Stomach (tissue), 9 donors: ENCODE measurements around the gene FOXE3. TPM values are rescaled to one million over a fixed set of nuclear protein-coding genes. Genes with fewer than 3 reads are reported as not detected.

ENCODE experiments used
- DNase-seq, 2 donors: peaks; one replicate each; pipeline versions ENCODE4 v3.0.0 to v3.0.0-alpha.2; 2013 to 2019
- H3K27ac ChIP-seq, 5 donors: fragments of 200-600 bp in 4 of 5; sonication (generic) in 4 of 5; one replicate each; pipeline ENCODE4 v1.5.1; 2013 to 2019; ENCODE audit warnings: mild to moderate bottlenecking in 1 of 5, moderate library complexity in 1 of 5
- H3K27me3 ChIP-seq, 3 donors: fragments of 200-600 bp; sonication (generic); one replicate each; pipeline ENCODE4 v1.5.1; 2017 to 2019; ENCODE audit warnings: mixed run types in 1 of 3
- H3K36me3 ChIP-seq, 4 donors: fragments of 200-600 bp; sonication (generic); 1 replicate in 3 of 4; 2 replicates in 1 of 4; pipeline ENCODE4 v1.5.1; 2016 to 2019
- H3K4me1 ChIP-seq, 4 donors: fragments of 200-600 bp; sonication (generic); one replicate each; pipeline ENCODE4 v1.5.1; 2016 to 2019
- H3K4me3 ChIP-seq, 4 donors: fragments of 200-600 bp; sonication (generic) in 3 of 4; one replicate each; pipeline ENCODE4 v1.5.1; 2016 to 2019; ENCODE audit warnings: mild to moderate bottlenecking in 1 of 4
- H3K9me3 ChIP-seq, 4 donors: fragments of 200-600 bp; sonication (generic); one replicate each; pipeline ENCODE4 v1.5.1; 2016 to 2019
- CTCF ChIP-seq, 7 experiments: fragments of 450-650 bp in 4 of 7; fragments of 200-600 bp in 3 of 7; sonication (generic) in 3 of 7; IDR thresholded peaks; one replicate each; pipeline ENCODE4 v1.5.1; 2016 to 2019; ENCODE audit warnings: antibody characterized with exemption in 7 of 7, control low read depth in 2 of 7, mild to moderate bottlenecking in 1 of 7
- EP300 ChIP-seq: sonication (generic); formaldehyde crosslinking; IDR thresholded peaks from one replicate; pipeline ENCODE4 v1.6.1; 2017; ENCODE audit warnings: antibody characterized with exemption
- POLR2A ChIP-seq, 4 donors: fragments of 450-650 bp; IDR thresholded peaks; one replicate each; pipeline ENCODE4 v1.6.1; 2016; ENCODE audit warnings: antibody characterized with exemption in 4 of 4, control low read depth in 2 of 4, mild to moderate bottlenecking in 1 of 4, moderate library complexity in 1 of 4
- POLR2AphosphoS5 ChIP-seq, 3 donors: sonication (generic); formaldehyde crosslinking; IDR thresholded peaks; one replicate each; pipeline ENCODE4 v1.6.1; 2016; ENCODE audit warnings: antibody characterized with exemption in 3 of 3
- WGBS, 5 donors: extraction: QIAGEN DNeasy Blood & Tissue Kit in 3 of 5; methylation state at CpG; one replicate each; pipeline versions ENCODE4 v1.1.5 to v1.1.7; 2013 to 2018; 5-methylcytosine and 5-hydroxymethylcytosine counted together
- intact Hi-C: fragments of 100-400 bp; cut with DNase I; formaldehyde crosslinking; loops from one replicate; pipeline ENCODE4 v1.15.1; 2023; ENCODE audit warnings: low total_unique reads
- polyA plus RNA-seq, 3 donors: library from polyadenylated mRNA; stranded (reverse); fragments of 200-250 nt; gene quantifications; one replicate each; pipeline ENCODE4 v1.2.3, GENCODE V29; 2013
- total RNA-seq, 5 donors: library from RNA; depleted of rRNA; stranded (reverse); fragments of >200 nt; gene quantifications; one replicate each; pipeline versions ENCODE4 v1.1.0 to v1.2.3, GENCODE V29; 2014 to 2016
- donor health status: healthy with polysubstance abuse.
- donor health status: Bipolar disorder and iron deficiency.
- donor health status: healthy.

FOXE3 gene
- total and polyA plus RNA-seq, 8 donors = not detected

DNA sequence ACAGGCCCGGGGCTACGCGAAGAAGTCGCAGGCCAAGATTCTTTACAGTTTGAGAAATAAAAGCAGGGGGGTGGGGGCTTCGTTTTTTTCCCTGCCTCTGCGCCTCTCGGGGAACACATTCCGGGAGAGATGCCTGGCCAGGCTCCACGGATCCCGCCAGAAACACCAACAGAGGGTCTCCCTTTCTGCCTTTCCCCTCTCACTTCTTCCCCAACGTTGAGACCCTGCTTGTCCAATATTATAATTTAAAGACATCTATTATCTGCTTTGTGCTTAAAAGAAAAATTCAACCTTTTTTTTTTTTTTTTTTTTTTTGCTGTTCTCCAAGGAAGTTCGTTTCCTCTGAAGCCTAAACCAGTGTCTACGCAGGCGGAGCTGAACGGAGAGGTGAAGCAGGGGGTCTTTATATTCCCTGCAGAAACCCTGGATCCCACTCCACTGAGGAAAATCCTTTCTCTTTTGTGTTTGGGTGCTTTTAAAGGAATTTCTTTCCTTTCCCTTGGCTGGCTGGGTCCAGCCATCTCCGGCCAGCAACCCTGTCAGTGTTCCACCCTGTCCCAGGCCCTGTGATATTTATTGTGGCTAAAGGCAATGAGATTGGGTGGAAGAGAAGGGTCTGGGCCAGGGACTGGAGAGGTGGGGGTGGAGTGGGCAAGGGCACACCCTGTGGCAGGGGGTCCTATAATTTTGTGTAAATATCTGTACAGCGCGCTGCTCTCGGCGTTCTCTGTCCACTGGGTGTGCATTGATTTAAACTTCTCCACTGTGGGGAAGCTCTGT, 23.9 kb downstream of the FOXE3 start:
- H3K4me1 ChIP-seq = peaks cover 31 to 57% (median 49%) of the 10 kb centered on the region in 4 donors
- H3K9me3 ChIP-seq = peaks cover 0 to 14% (median 0%) of the 10 kb centered on the region in 4 donors
- no peak overlapping the region for H3K27ac ChIP-seq
- H3K27me3 ChIP-seq = peaks cover 40 to 100% (median 64%) of the 10 kb centered on the region in 3 donors
- no peak for DNase-seq
- 70 to 75% (median 74%) methylated on average over 19 to 20 of the region's 20 CpGs for WGBS, 5 donors
- H3K36me3 ChIP-seq = no peaks in the 10 kb centered on the region
- TF ChIP-seq POLR2A (IDR thresholded peaks at IDR 0.05) = no peak
- no peak for TF ChIP-seq EP300
- TF ChIP-seq POLR2AphosphoS5 (IDR thresholded peaks at IDR 0.05) = no peak
- no peak for TF ChIP-seq CTCF (IDR thresholded peaks at IDR 0.05)
- peak overlapping the region in 1 of 4 donors; percentile 85 for H3K4me3 ChIP-seq
- intact Hi-C loops = no loop called here

GRCh38 chr1:47440599-47441081, 24.6 kb downstream of the FOXE3 start:
- 56 to 66% (median 60%) methylated on average over 5 of the region's 5 CpGs for WGBS, 5 donors
- no peak for DNase-seq

GRCh38 chr1:47441450-47442106, 25.5 kb downstream of the FOXE3 start:
- Histone ChIP-seq H3K9me3 (peaks cover 0 to 16% (median 0%) of the 10 kb centered on the region in 4 donors), H3K4me1 (peaks cover 23 to 53% (median 46%) of the 10 kb centered on the region in 4 donors)

More at GRCh38 chr1:47440599-47441081, 24.6 kb downstream of the FOXE3 start:
- TF ChIP-seq POLR2AphosphoS5 (IDR thresholded peaks at IDR 0.05) (no peak), EP300 (no peak), CTCF (IDR thresholded peaks at IDR 0.05) (no peak), POLR2A (IDR thresholded peaks at IDR 0.05) (no peak)
- H3K4me3 ChIP-seq = no peak overlapping the region
- no peaks in the 10 kb centered on the region for H3K36me3 ChIP-seq
- peaks cover 44 to 100% (median 66%) of the 10 kb centered on the region in 3 donors for H3K27me3 ChIP-seq
- peaks cover 0 to 16% (median 0%) of the 10 kb centered on the region in 4 donors for H3K9me3 ChIP-seq
- H3K27ac ChIP-seq = no peak overlapping the region
- intact Hi-C loops = no loop called here
- peaks cover 31 to 60% (median 52%) of the 10 kb centered on the region in 4 donors for H3K4me1 ChIP-seq

More at GRCh38 chr1:47441450-47442106, 25.5 kb downstream of the FOXE3 start:
- Histone ChIP-seq H3K27ac (no peak overlapping the region), H3K4me3 (no peak overlapping the region), H3K36me3 (no peaks in the 10 kb centered on the region), H3K27me3 (peaks cover 36 to 100% (median 72%) of the 10 kb centered on the region in 3 donors)
- DNase-seq = no peak
- WGBS, 5 donors = 88 to 95% (median 93%) methylated on average over 3 of the region's 3 CpGs
- TF ChIP-seq POLR2AphosphoS5 (IDR thresholded peaks at IDR 0.05) = no peak
- no peak for TF ChIP-seq CTCF (IDR thresholded peaks at IDR 0.05)
- no peak for TF ChIP-seq EP300
- no peak for TF ChIP-seq POLR2A (IDR thresholded peaks at IDR 0.05)
- intact Hi-C loops = no loop called here
